ENCODE data around the gene MYH6. TPM values are rescaled to one million over a fixed set of nuclear protein-coding genes. Genes with fewer than 3 reads are reported as not detected.

Gene MYH6
- total and polyA plus RNA-seq, 3 donors from 2014 or later: 0.12 to 0.44 (median 0.39) TPM

GRCh38 chr14:23379366-23380196 lies 28.5 kb downstream of the MYH6 start:
- peak; percentile 57 for DNase-seq
- no peaks in the 10 kb centered on the region for H3K9me3 ChIP-seq
- H3K4me1 ChIP-seq: peaks cover 4% of the 10 kb centered on the region
- H3K27ac ChIP-seq: no peak overlapping the region
- 45 to 65% methylated on average over 9 to 12 of the region's 12 CpGs for WGBS, 2 donors
- H3K36me3 ChIP-seq (ENCODE audit: low read depth, missing control alignments): no peaks in the 10 kb centered on the region
- intact Hi-C loops (cut with DNase I; ENCODE audit: low total_unique reads): no loop called here
- H3K4me3 ChIP-seq: no peak overlapping the region
- no peaks in the 10 kb centered on the region for H3K27me3 ChIP-seq
- TF ChIP-seq CTCF (IDR thresholded peaks at IDR 0.05) (peak; percentile 40 to 75 (median 55)), POLR2A (IDR thresholded peaks at IDR 0.05) (no peak)

GRCh38 chr14:23378612-23379220 lies 29.4 kb downstream of the MYH6 start:
- Histone ChIP-seq H3K27ac (no peak overlapping the region), H3K4me1 (peaks cover 4% of the 10 kb centered on the region), H3K4me3 (no peak overlapping the region), H3K27me3 (no peaks in the 10 kb centered on the region), H3K36me3 (ENCODE audit: low read depth, missing control alignments) (no peaks in the 10 kb centered on the region), H3K9me3 (no peaks in the 10 kb centered on the region)
- intact Hi-C loops (cut with DNase I; ENCODE audit: low total_unique reads): no loop called here
- no peak for DNase-seq
- TF ChIP-seq POLR2A (IDR thresholded peaks at IDR 0.05) (no peak), CTCF (IDR thresholded peaks at IDR 0.05) (no peak)
- 77 to 87% methylated on average over 7 to 11 of the region's 11 CpGs for WGBS, 2 donors

GRCh38 chr14:23377573-23378563 lies 30.2 kb downstream of the MYH6 start:
- DNase-seq: no peak
- Histone ChIP-seq H3K27me3 (no peaks in the 10 kb centered on the region), H3K4me3 (no peak overlapping the region), H3K9me3 (no peaks in the 10 kb centered on the region), H3K4me1 (peaks cover 4% of the 10 kb centered on the region), H3K27ac (no peak overlapping the region), H3K36me3 (ENCODE audit: low read depth, missing control alignments) (no peaks in the 10 kb centered on the region)
- TF ChIP-seq CTCF (IDR thresholded peaks at IDR 0.05) (no peak), POLR2A (IDR thresholded peaks at IDR 0.05) (no peak)
- intact Hi-C loops (cut with DNase I; ENCODE audit: low total_unique reads): no loop called here
- WGBS, 2 donors: 74 to 83% methylated on average over 12 to 14 of the region's 14 CpGs

GRCh38 chr14:23377198-23377550 lies 30.9 kb downstream of the MYH6 start:
- 68 to 86% methylated on average over 2 to 11 of the region's 11 CpGs for WGBS, 2 donors
- DNase-seq: no peak

More at GRCh38 chr14:23377198-23377550, 30.9 kb downstream of the MYH6 start:
- Histone ChIP-seq H3K27me3 (no peaks in the 10 kb centered on the region), H3K27ac (no peak overlapping the region), H3K36me3 (ENCODE audit: low read depth, missing control alignments) (no peaks in the 10 kb centered on the region), H3K4me1 (peaks cover 4% of the 10 kb centered on the region), H3K9me3 (no peaks in the 10 kb centered on the region), H3K4me3 (no peak overlapping the region)
- TF ChIP-seq POLR2A (IDR thresholded peaks at IDR 0.05): no peak
- no peak for TF ChIP-seq CTCF (IDR thresholded peaks at IDR 0.05)
- intact Hi-C loops (cut with DNase I; ENCODE audit: low total_unique reads): no loop called here
